Activated naive CD4-positive, alpha-beta T cell treated with anti-CD3 and anti-CD28 coated beads, Interleukin-2, amount 50 U/mL, for 16 hours (primary cell): ENCODE results near the gene BBS1.

Source experiments
- DNase-seq: peaks from one replicate; pipeline ENCODE4 v3.0.0-alpha.2; 2020

BBS1 gene

GRCh38 chr11:66477263-66478201 lies 32.9 kb upstream of the BBS1 start:
- DNase-seq: no peak

DNA sequence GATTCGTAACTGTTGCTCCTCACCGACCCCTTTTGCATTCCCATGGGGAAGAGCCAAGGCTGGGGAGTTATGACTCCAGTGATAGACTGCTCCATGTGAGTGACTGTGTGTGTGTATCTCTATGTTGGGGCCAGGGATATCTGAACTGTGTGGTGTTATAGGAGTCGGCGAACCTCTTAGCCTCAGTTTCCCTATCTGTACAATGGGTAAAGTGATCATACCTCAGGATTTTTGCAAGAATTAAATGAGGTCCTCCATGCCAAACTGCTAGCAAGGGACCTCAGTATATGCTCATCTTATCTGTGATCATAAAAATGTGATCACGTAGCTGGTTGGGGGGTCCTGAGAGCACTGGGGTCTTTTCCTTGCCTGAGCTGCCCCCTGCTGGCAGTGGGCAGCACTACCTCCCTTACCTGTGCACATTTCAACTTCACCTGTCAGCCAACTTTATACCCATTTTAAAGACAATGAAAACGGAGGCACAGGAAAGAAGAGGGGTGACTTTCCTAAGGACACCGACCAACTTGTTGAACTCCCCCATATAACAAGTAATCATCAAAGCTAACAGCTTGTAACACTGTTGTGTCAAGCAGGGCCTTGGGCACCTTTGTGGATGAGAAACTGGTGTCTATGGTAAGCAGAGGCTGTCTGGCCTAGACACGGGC lies 31.6 kb upstream of the BBS1 start:
- DNase-seq: no peak

DNA sequence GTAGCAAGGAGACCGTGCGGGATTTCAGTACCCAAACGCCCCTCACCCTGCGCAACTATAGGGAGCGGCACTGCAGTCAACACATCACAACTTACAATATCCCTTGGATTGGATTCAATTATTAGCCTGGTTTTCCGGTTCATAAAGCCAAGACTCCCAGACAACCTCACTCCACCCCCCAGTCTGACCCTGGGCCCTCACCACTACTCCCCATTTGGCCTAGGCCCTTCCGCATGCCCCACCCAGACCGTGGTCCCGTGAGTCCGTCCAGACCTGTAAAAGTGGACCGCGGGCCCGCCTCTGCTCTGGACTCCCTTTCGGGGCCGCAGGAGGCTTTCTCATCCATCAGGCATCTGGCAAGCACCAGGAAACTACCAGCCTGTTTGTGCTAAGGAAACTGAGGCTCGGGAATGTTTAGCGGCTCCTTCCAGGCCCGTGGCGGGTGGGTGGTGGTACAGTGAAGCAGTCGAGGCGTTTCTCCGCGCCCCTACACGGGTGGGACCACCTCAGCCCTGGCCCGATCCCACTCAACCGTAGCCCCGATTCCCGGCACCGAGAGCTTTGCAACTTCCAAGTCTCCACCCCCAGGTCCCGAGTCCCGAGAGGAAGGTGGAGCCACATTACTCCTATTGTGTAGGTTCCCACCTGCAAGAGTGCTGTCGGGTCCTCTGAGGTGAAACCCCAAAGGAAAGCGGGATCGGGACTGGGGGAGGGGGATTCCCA lies 30.9 kb upstream of the BBS1 start:
- DNase-seq: no peak

DNA sequence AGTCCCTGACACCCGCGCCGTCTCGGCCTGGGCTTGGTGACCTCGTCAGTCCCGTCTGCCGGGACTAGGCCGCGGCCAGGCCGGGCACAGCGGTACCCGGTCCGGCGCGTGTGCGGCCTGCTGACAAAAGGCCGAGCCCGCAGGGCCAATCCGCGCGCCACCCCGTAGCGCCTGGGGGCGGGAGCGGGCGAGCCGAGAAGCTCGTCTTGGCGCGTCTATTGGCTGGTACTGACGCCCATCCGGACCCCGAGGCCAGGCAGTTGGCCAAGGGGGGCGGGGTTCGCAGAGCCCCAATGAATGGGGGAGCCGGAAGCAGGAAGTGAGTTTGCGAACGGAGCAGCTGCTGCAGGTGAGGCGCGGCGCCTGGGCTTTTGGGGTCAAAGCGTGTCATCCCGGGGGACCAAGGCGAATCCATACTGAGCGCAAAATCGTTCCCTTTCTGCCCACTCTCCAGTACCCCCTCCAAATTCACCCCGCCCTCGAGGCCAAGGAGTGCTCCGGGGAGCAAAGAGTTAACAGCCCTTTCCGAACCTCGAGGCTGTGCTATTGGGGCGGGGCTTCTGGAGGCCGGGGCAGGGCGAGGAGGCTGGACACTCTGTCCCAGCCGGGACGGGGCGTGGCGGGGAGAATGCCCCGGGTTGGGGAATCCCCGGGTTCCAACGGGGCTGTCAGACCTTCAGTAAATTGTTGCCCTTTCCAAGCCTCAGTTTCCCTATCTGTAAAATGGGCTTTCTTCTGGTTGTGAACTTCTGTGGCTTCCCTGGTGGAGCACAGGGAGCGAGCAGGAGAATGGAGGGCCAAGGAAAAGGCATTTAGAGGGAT lies 30.1 kb upstream of the BBS1 start, which contains the start of gene DPP3:
Gene DPP3, plus strand, starts transcription at position 318 of the 822 bp plus-strand sequence. CDS start 1,767 bp downstream, outside the sequence.
- DNase-seq: peak; percentile 97

- no peak for DNase-seq
Observed at GRCh38 chr11:66484806-66485380, 25.5 kb upstream of the BBS1 start.

GRCh38 chr11:66488957-66489356 lies 21.5 kb upstream of the BBS1 start:
- no peak for DNase-seq

DNA sequence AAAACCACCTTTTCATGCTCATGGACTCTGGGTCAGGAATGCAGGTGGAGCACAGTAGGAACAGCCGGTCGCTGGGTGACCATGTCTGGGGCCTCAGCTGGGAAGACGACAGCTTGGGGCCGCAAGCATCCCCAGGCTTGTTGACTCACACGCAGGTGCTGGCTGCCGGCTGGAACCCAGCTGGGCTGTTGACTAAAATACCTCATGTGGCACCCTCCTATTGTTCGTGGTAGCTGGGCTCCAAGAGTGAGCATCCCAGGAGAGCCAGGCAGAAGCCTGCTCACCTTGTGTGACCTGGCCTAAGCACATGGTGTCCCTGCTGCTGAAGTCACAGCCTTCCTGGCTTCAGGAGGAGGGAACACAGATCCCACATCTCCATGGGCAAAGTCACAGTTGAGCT lies 20.8 kb upstream of the BBS1 start:
- no peak for DNase-seq

- no peak for DNase-seq
Observed at GRCh38 chr11:66491315-66491935, 19.0 kb upstream of the BBS1 start.

GRCh38 chr11:66492161-66492865 lies 18.1 kb upstream of the BBS1 start:
- no peak for DNase-seq

DNA sequence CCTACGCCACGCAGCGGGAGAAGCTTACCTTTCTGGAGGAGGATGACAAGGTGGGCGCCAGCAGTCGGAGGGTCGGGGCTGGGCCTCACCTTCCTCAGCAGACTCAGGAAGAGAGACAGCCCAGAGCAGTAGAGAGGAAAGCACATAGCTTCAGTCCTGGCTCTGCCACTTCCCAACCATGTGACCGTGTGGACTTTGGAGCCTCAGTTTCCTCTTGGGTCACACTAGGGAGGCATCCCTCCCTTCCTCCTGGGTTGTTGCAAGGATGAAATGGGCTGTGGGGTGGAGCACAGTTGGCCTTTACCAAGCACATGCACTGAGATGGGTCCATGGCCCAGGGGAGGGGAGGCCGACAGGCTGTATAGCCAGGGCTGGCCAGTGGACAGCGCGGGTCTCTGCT lies 17.3 kb upstream of the BBS1 start:
- DNase-seq: no peak

GRCh38 chr11:66494458-66494857 lies 16.0 kb upstream of the BBS1 start:
- DNase-seq: no peak

DNA sequence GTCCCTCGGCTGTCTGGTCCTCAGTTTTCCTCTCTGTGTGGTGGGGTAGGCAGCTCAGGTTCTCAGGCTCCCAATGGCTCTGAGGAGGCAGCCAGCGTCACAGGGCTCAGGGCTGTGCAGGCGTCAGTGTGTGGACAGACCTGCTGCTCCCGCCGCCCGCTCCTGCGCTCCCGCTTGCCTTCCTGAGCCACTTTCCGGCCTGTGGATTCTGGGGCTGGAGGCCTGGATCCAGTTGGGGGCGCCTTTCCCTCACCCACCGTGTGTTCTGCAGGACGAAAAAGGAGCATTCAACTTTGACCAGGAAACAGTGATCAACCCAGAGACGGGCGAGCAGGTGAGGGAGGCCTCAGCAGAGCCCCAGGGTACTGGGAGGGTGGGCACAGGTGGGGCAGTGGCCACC lies 15.5 kb upstream of the BBS1 start:
- DNase-seq: no peak

DNA sequence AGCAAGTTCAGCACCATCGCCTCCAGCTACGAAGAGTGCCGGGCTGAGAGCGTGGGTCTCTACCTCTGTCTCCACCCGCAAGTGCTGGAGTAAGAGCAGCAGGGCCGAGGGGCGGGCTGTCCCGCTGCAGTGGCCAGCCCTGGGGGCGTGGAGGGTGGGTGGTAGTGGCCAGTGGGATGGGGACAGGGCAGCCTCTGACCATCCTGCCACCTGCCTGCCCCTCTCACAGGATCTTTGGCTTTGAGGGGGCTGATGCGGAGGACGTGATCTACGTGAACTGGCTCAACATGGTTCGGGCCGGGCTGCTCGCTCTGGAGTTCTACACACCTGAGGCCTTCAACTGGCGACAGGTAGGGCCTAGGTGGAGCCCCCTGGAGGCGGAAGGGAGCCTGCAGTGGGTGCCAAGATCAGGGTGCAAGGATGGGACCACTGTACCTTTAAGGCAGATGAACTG lies 15.0 kb upstream of the BBS1 start:
- no peak for DNase-seq

- DNase-seq: no peak
Observed at GRCh38 chr11:66497206-66497605, 13.2 kb upstream of the BBS1 start.

GRCh38 chr11:66498506-66498905 lies 11.9 kb upstream of the BBS1 start:
- no peak for DNase-seq

DNA sequence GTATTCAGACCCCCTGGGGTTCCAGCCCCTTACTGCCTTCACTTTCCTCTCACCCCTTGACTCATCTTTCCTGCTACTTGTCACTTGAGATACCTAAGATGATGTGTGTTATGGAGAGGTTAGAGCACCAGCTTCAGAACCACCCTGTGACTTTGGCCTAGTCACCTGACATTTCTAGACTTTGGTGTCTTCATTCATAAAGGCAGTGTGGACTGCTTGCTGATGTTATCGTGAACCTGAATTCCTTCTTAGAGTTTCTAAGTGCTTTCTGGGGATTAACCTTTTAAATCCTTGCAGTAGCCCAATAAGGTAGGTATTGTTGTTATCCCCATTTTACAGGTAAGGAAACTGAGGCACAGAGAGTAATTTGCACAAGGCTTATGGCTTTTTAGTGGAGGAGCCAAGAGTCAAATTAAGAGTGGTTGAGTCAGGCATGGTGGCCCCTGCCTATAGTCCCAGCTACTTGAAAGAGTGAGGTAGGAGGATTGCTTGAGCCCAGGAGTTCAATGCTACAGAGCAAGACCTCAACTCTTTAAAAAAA lies 5.1 kb upstream of the BBS1 start:
- no peak for DNase-seq

DNA sequence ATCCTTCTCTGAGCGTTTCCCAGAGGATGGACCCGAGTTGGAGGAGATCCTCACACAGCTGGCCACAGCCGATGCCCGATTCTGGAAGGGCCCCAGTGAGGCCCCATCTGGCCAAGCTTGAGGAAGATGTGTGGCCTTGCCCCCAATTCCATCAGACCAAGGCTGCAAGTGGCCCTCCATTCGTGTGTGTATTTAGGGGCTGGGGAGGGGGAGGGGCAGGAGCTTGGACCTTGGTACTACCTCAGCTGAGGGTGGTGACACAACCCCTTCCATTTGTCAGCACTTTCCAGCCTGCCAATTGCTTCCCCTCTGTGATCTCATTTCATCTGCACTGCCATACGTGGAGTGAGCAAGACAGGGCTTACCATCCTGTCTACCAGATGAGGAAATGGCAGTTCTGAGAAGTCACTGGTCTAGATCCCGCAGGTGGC lies 1.3 kb upstream of the BBS1 start:
- DNase-seq: no peak

DNA sequence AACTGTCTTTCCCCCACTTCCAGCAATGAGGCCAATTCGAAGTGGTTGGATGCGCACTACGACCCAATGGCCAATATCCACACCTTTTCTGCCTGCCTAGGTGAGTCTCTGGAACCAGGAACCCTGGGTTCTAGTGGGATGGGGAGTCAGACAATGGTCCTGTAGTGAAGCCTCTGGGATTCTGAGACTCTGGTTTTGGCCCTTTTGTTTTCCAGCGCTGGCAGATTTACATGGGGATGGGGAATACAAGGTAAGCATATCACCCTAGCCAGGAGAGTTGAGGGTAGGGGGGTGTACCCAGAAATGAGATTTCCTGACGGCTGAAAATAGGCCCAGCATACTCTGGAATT lies 530 bp downstream of the BBS1 start:
- no peak for DNase-seq

DNA sequence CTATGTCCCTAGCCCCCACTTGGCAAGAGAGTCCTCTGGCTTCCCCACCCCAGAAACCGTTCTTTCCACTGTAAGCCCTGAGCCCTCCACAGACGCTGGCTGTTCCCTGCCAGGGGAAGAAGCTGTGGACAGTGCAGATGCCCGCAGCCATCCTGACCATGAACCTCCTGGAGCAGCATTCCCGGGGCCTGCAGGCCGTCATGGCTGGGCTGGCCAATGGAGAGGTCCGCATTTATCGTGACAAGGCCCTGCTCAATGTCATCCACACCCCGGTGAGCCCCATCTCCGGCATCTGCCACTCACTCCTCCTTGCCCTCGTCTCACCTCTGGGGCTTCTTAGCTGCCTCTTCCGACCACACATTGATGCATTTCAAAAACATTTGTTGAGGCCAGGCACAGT lies 13.2 kb downstream of the BBS1 start:
- DNase-seq: no peak

DNA sequence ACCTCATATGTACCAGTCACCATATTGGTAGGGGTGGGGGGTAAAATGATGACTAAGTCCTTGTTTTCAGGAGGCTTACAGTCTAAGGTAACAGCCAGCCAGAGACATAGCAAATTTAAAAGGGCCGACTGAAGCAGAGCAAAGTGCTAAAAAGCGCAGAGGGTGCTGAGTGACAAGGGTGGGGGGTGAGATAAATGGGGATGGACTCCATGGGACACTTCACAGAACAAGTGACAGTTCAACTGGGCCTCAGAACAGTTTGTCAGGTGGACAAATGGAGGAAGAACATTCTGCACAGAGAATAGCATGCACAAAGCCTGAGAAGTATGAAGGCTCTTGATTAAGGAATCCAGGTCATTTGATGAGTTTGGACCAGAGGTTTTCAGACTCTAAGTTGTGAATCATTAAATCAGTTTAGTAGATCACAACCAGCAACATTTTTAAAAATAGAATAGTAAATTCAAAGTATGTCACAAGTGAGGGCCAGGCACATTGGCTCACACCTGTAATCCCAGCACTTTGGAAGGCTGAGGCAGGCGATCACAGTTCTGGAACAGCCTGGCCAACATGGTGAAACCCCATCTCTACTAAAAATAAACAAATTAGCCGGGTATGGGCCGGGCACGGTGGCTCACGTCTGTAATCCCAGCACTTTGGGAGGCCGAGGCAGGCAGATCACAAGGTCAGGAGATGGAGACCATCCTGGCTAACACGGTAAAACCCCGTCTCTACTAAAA lies 14.0 kb downstream of the BBS1 start:
- no peak for DNase-seq
